ENCODE data around the gene SLC6A8. TPM values are rescaled to one million over a fixed set of nuclear protein-coding genes. Genes with fewer than 3 reads are reported as not detected.
"Not testable (repeated sequence)": the region's sequence is repeated elsewhere in the genome, so short reads cannot be mapped to it uniquely, and the experiment has no call there.

The SLC6A8 gene
- total and polyA plus RNA-seq, 2 experiments from 2014 or later = 29.0 to 35.8 TPM

GRCh38 chrX:153697924-153698865 lies 10.5 kb downstream of the SLC6A8 start:
- Histone ChIP-seq H3K27me3 (no peaks in the 10 kb centered on the region), H3K36me3 (peaks cover 4% of the 10 kb centered on the region), H3K4me1 (ENCODE audit: low read depth) (no peaks in the 10 kb centered on the region), H3K4me3 (no peak overlapping the region), H3K27ac (no peak overlapping the region), H3K9me3 (ENCODE audit: low read depth) (no peaks in the 10 kb centered on the region)
- TF ChIP-seq CTCF (IDR thresholded peaks at IDR 0.05; ENCODE audit: low read depth, low read length) = no peak
- no peak for DNase-seq (ENCODE audit: low read depth in 1 of 2, low spot score in 1 of 2)

GRCh38 chrX:153699210-153699783 lies 11.6 kb downstream of the SLC6A8 start:
- H3K4me3 ChIP-seq; H3K36me3 ChIP-seq; H3K9me3 ChIP-seq (ENCODE audit: low read depth); DNase-seq (ENCODE audit: low read depth in 1 of 2, low spot score in 1 of 2); H3K27me3 ChIP-seq; H3K4me1 ChIP-seq (ENCODE audit: low read depth); H3K27ac ChIP-seq: not testable (repeated sequence)

DNA sequence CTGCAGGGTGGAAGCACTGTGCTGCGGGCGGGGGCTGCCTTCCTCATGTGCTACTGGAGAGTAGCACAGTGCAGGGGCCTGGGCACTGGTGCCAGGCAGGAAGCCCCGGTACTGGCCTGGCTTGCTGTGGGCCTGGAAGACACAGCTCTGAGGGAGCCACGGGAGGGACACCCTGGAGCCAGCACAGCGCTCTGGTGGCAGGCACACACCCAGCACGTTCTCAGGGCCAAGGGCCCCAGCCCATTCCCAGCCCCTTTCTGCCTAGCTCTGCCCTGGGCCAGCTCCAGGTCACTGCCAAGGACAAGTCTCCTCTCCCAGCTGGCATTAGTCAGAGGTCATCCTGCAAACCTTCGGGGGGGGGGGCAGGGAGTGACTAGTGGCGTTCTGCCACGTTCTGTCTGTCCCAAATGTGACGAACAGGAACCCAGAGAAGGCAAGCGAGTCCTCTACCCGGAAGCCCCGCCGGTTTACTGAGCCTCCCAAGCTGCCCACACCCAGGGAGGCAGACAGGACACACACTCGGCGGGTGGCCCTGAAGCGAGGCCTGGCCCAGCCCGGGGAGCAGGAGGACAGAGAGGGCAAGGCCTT lies 12.2 kb downstream of the SLC6A8 start:
- not testable (repeated sequence) for H3K36me3 ChIP-seq; H3K4me1 ChIP-seq (ENCODE audit: low read depth); H3K27ac ChIP-seq

GRCh38 chrX:153700376-153700945 lies 12.7 kb downstream of the SLC6A8 start:
- Histone ChIP-seq H3K4me1 (ENCODE audit: low read depth) (peaks cover 4% of the 10 kb centered on the region), H3K36me3 (peaks cover 4% of the 10 kb centered on the region), H3K27me3 (no peaks in the 10 kb centered on the region), H3K9me3 (ENCODE audit: low read depth) (no peaks in the 10 kb centered on the region), H3K4me3 (no peak overlapping the region), H3K27ac (no peak overlapping the region)
- no peak for TF ChIP-seq CTCF (IDR thresholded peaks at IDR 0.05; ENCODE audit: low read depth, low read length)
- DNase-seq (ENCODE audit: low read depth in 1 of 2, low spot score in 1 of 2) = no peak

More for the DNA sequence above, 12.2 kb downstream of the SLC6A8 start:
- not testable (repeated sequence) for H3K4me3 ChIP-seq; DNase-seq (ENCODE audit: low read depth in 1 of 2, low spot score in 1 of 2); H3K9me3 ChIP-seq (ENCODE audit: low read depth); H3K27me3 ChIP-seq

DNA sequence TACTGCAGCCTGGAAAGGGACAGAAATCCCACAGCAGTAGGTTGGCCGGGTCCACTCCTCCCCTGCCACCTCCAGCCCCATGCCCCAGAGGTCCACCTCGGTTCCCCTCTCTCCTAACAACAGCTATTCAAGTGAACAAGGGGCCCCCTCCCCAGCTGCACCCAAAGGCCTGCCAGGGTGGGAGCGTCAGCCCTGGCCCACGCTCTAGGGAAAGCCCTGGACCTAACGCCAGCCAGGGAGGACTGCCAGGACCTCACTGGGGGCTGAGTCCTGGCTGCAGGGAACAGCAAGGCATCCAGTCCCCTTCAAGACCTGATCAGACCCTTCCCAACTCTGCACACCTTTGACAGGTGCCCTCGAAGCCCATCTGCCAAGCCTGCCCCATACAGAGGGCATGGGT lies 13.2 kb downstream of the SLC6A8 start:
- no peaks in the 10 kb centered on the region for H3K9me3 ChIP-seq (ENCODE audit: low read depth)
- no peak overlapping the region for H3K4me3 ChIP-seq
- no peak for TF ChIP-seq CTCF (IDR thresholded peaks at IDR 0.05; ENCODE audit: low read depth, low read length)

GRCh38 chrX:153701706-153702105 lies 14.0 kb downstream of the SLC6A8 start:
- peaks cover 8% of the 10 kb centered on the region for H3K4me1 ChIP-seq (ENCODE audit: low read depth)
- no peak for TF ChIP-seq CTCF (IDR thresholded peaks at IDR 0.05; ENCODE audit: low read depth, low read length)
- no peak for DNase-seq (ENCODE audit: low read depth in 1 of 2, low spot score in 1 of 2)

More for the DNA sequence above, 13.2 kb downstream of the SLC6A8 start:
- no peak for DNase-seq (ENCODE audit: low read depth in 1 of 2, low spot score in 1 of 2)
- peaks cover 8% of the 10 kb centered on the region for H3K4me1 ChIP-seq (ENCODE audit: low read depth)
- H3K36me3 ChIP-seq = peaks cover 4% of the 10 kb centered on the region
- H3K27ac ChIP-seq = no peak overlapping the region
- H3K27me3 ChIP-seq = no peaks in the 10 kb centered on the region

More at GRCh38 chrX:153701706-153702105, 14.0 kb downstream of the SLC6A8 start:
- H3K27me3 ChIP-seq = no peaks in the 10 kb centered on the region
- H3K36me3 ChIP-seq = peaks cover 4% of the 10 kb centered on the region
- no peak overlapping the region for H3K4me3 ChIP-seq
- no peaks in the 10 kb centered on the region for H3K9me3 ChIP-seq (ENCODE audit: low read depth)
- H3K27ac ChIP-seq = no peak overlapping the region
